GM12878 (cell line): ENCODE data around the gene GRIN2A. TPM values are rescaled to one million over a fixed set of nuclear protein-coding genes. Genes with fewer than 3 reads are reported as not detected.

ENCODE experiments used
- ATAC-seq: fragments of 200-7000 bp; cut with Tn5 transposase; 3 replicates; pipeline ENCODE4 v1.9.1; 2020; ENCODE audit warnings: mild to moderate bottlenecking, moderate library complexity
- BruUV-seq: library from RNA; stranded (reverse); fragments of 400-500 nt; replicated peaks from 2 replicates; lab custom pipeline; 2021; lab: Mats Ljungman, UMichigan
- CTCF ChIA-PET: fragments of 300-600 bp; sonication (Branson Sonifier 250); formaldehyde crosslinking; extraction: SDS; loops from one replicate; lab custom pipeline; 2021; ENCODE audit warnings: inconsistent platforms; lab: Yijun Ruan, JAX
- POLR2A ChIA-PET: fragments of 350-600 bp; formaldehyde crosslinking; extraction: SDS; loops from one replicate; lab custom pipeline; 2021; ENCODE audit warnings: inconsistent platforms; lab: Charles Lee
- RAD21 ChIA-PET: fragments of 300-600 bp; sonication (Branson Sonifier 250); formaldehyde crosslinking; loops from one replicate; lab custom pipeline; 2023; ENCODE audit warnings: antibody characterized with exemption; ENCODE audit not compliant: unreplicated experiment; lab: Charles Lee
- SMC1A ChIA-PET: fragments of 300-600 bp; sonication (Branson Sonifier 250); formaldehyde crosslinking; loops from one replicate; lab custom pipeline; 2023; ENCODE audit not compliant: unreplicated experiment, uncharacterized antibody; lab: Charles Lee
- DNase-seq: peaks from one replicate; pipeline ENCODE4 v3.0.0-alpha.2; 2011; ENCODE audit warnings: low read depth, low spot score
- FAIRE-seq: peaks from 3 replicates; lab custom pipeline; 2011; peaks lifted over from hg19 to GRCh38; lab: Jason Lieb, UNC
- H2AFZ ChIP-seq: 2 replicates; pipeline ENCODE4 v1.6.0; 2011; ENCODE audit warnings: low read depth, low read length, control low read depth; ENCODE audit not compliant: control insufficient read depth
- H3K27ac ChIP-seq: 2 replicates; pipeline ENCODE4 v1.5.1; 2011; ENCODE audit warnings: control low read depth; ENCODE audit not compliant: control insufficient read depth, insufficient read depth
- H3K27me3 ChIP-seq, 2 experiments: replicated peaks in 1 of 2; 2 replicates each; pipeline versions ENCODE4 v1.6.0 to v1.6.1; 2011; ENCODE audit warnings: low read length in 1 of 2; ENCODE audit not compliant: control insufficient read depth in 2 of 2, insufficient read depth in 2 of 2
- H3K36me3 ChIP-seq, 2 experiments: 2 replicates each; pipeline ENCODE4 v1.5.1; 2011; ENCODE audit warnings: low read length in 1 of 2; ENCODE audit not compliant: control insufficient read depth in 2 of 2, insufficient read depth in 2 of 2
- H3K4me1 ChIP-seq: 2 replicates; pipeline ENCODE4 v1.6.1; 2011; ENCODE audit warnings: mild to moderate bottlenecking, low read length, moderate library complexity, mixed read lengths; ENCODE audit not compliant: control insufficient read depth, insufficient read depth
- H3K4me2 ChIP-seq: 2 replicates; pipeline ENCODE4 v1.6.0; 2011; ENCODE audit warnings: control low read depth; ENCODE audit not compliant: control insufficient read depth, insufficient read depth
- H3K4me3 ChIP-seq: fragments of 200-600 bp; sonication (generic); 2 replicates; pipeline ENCODE4 v1.5.1; 2016
- H3K79me2 ChIP-seq: 2 replicates; pipeline ENCODE4 v1.6.0; 2011; ENCODE audit warnings: low read length; ENCODE audit not compliant: control insufficient read depth, insufficient read depth
- H3K9ac ChIP-seq: 2 replicates; pipeline ENCODE4 v1.8.0; 2011; ENCODE audit warnings: low read length, control low read depth, mixed read lengths; ENCODE audit not compliant: control insufficient read depth, insufficient read depth
- H3K9me3 ChIP-seq: replicated peaks from 3 replicates; pipeline ENCODE4 v1.5.1; 2011; ENCODE audit warnings: mild to moderate bottlenecking, low read length; ENCODE audit not compliant: control insufficient read depth, insufficient read depth
- H4K20me1 ChIP-seq: 2 replicates; pipeline ENCODE4 v1.6.0; 2011; ENCODE audit not compliant: control insufficient read depth, insufficient read depth
- EGR1 ChIP-seq, 2 experiments: IDR thresholded peaks; 1 replicate in 1 of 2; 2 replicates in 1 of 2; pipeline ENCODE4 v1.6.1; 2011 to 2012; ENCODE audit warnings: low read depth in 2 of 2, low read length in 2 of 2, borderline replicate concordance in 1 of 2, mild to moderate bottlenecking in 1 of 2, moderate library complexity in 1 of 2
- IKZF1 ChIP-seq: fragments of 450-650 bp; conservative IDR thresholded peaks from 2 replicates; pipeline ENCODE4 v1.6.1; 2017; ENCODE audit warnings: antibody characterized with exemption, mild to moderate bottlenecking
- RB1 ChIP-seq: fragments of 450-650 bp; formaldehyde crosslinking; IDR thresholded peaks from 2 replicates; pipeline ENCODE4 v1.6.1; 2017; ENCODE audit warnings: mild to moderate bottlenecking, borderline replicate concordance
- RFX5 ChIP-seq: IDR thresholded peaks from 2 replicates; pipeline ENCODE4 v1.6.1; 2011; ENCODE audit warnings: low read depth, low read length, improper control_type of control experiment
- RUNX3 ChIP-seq: IDR thresholded peaks from 2 replicates; pipeline ENCODE4 v1.6.1; 2012; ENCODE audit warnings: low read length, inconsistent platforms
- SP1 ChIP-seq: IDR thresholded peaks from one replicate; pipeline ENCODE4 v1.6.1; 2011; ENCODE audit warnings: low read depth, low read length
- TCF7 ChIP-seq: IDR thresholded peaks from 2 replicates; pipeline ENCODE4 v1.6.1; 2014; ENCODE audit warnings: antibody characterized with exemption, borderline replicate concordance
- WGBS: methylation state at CpG from one replicate; pipeline ENCODE4 v1.1.6; 2016; ENCODE audit warnings: low lambda C conversion rate; ENCODE audit not compliant: insufficient replicate concordance, insufficient coverage; ENCODE audit errors: missing lambda C conversion rate; 5-methylcytosine and 5-hydroxymethylcytosine counted together
- in situ Hi-C: fragments of 300-500 bp; cut with MboI; formaldehyde crosslinking; loops from 9 replicates; pipeline ENCODE4 v1.14.3; 2018; ENCODE audit warnings: mixed read lengths
- intact Hi-C: fragments of 100-400 bp; cut with micrococcal nuclease; formaldehyde crosslinking; loops from one replicate; pipeline ENCODE4 v1.14.2; 2022; ENCODE audit not compliant: unreplicated experiment
- polyA plus RNA-seq, 11 experiments: library from polyadenylated mRNA; depleted of rRNA in 4 of 11; unstranded in 6 of 11; stranded (reverse) in 5 of 11; fragments of >200 nt; fragmentation: Nextera tagmentation in 4 of 11; fragmentation: Illumina TruSeq in 1 of 11; extraction: Ambion mirVana in 4 of 11; extraction: Trizol in 1 of 11; gene quantifications; 1 replicate in 1 of 11; 2 replicates in 10 of 11; pipeline versions ENCODE4 v1.2.1 to v1.2.3, GENCODE V29; 2011 to 2016; ENCODE audit warnings: inconsistent platforms in 2 of 11, missing spikeins in 2 of 11, low read depth in 1 of 11
- total RNA-seq, 4 experiments: library from RNA; depleted of rRNA in 3 of 4; stranded (reverse); fragments of >200 nt in 3 of 4; fragmentation: Illumina TruSeq in 1 of 4; extraction: Trizol in 1 of 4; gene quantifications; 2 replicates each; pipeline versions ENCODE4 v1.2.1 to v1.2.3, GENCODE V29; 2013 to 2021
- TF ChIP-seq, protein P1 (sequence below): fragments of 450-650 bp; IDR thresholded peaks from 2 replicates; pipeline ENCODE4 v1.6.1; 2014; ENCODE audit warnings: mild to moderate bottlenecking
- TF ChIP-seq, protein P2 (sequence below): fragments of 450-650 bp; IDR thresholded peaks from 2 replicates; pipeline ENCODE4 v1.6.1; 2017; ENCODE audit warnings: mild to moderate bottlenecking, low read depth, inconsistent platforms; ENCODE audit not compliant: poor library complexity, severe bottlenecking
- TF ChIP-seq, protein P3 (sequence below): IDR thresholded peaks from 2 replicates; pipeline ENCODE4 v1.6.1; 2012; ENCODE audit warnings: improper control_type of control experiment, low read depth, low read length; ENCODE audit not compliant: insufficient replicate concordance

The GRIN2A gene
- total and polyA plus RNA-seq, 10 of the 15 experiments (the other 5 are each of a cell fraction or from before 2014, with no cell fraction given): 2.4 to 13.3 (median 7.3) TPM

DNA sequence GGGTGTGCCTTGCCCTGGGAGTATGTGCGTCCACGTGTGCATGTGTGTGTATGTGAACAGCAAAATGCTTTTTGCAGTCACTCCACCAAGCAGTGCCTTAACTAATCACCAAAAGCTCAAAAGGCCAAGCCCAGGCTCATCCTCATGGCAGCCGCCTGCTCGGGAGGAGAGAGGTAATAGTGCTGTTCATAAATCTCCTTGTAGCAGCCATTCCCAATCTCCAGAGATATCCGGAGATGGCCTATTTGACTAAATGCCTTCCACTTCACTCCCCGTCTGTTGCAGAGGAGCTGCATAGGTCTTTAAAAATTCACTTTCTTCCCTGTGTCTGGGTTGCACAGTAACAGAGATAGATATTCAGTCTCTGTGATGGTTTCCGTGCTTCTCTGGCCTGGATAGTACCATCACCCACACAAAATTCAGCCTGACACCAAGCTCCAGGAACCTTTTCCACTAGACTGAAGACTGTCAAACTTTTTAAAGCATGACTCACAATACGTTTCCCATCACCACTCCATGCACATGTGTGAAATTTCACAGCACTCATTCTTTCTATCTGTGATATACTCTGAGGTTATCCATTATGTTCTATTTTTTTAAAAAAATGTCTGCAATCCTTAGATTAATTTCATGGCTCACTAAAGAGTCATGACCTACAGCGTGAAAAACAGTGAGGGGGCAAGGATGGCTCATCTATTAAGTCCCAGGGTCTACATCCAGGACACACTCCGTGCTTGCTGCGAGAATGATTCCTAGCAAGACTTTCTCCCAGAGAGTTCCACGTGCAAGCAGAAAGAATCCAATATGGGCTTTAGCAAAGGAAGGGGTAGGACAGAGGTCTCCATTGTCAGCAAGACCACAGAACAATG is 357.8 kb downstream of the GRIN2A start:
- no peak for ATAC-seq
- RAD21 ChIA-PET: no interaction called here
- POLR2A ChIA-PET: no interaction called here
- DNase-seq: no peak
- WGBS: 42% methylated on average over 12 of the region's 12 CpGs
- intact Hi-C loops (loop anchor here (10.0 kb wide), 1 partner anchor 210 kb away; no protein-coding TSS in a partner anchor), in situ Hi-C loops (no loop called here)
- Histone ChIP-seq H3K9ac (no peak overlapping the region), H3K27ac (no peak overlapping the region), H3K4me1 (no peaks in the 10 kb centered on the region), H3K79me2 (no peaks in the 10 kb centered on the region), H3K9me3 (no peaks in the 10 kb centered on the region), H3K27me3 (no peaks in the 10 kb centered on the region), H3K4me2 (no peak overlapping the region), H2AFZ (no peak overlapping the region), H3K4me3 (no peak overlapping the region), H3K36me3 (no peaks in the 10 kb centered on the region; a peak in 1 of 4 replicates), H4K20me1 (no peaks in the 10 kb centered on the region)
- CTCF ChIA-PET: interaction anchor here (1.0 to 1.7 kb wide), 2 partner anchors 11 to 60 kb away, joined by 3 to 5 read pairs; no protein-coding TSS in a partner anchor
- no peak for FAIRE-seq
- SMC1A ChIA-PET: interaction anchor here (0.6 kb wide), 1 partner anchor 375 kb away, joined by 3 read pairs; no protein-coding TSS in a partner anchor
- BruUV-seq: no TSS peak
- TF ChIP-seq, protein P1, sequence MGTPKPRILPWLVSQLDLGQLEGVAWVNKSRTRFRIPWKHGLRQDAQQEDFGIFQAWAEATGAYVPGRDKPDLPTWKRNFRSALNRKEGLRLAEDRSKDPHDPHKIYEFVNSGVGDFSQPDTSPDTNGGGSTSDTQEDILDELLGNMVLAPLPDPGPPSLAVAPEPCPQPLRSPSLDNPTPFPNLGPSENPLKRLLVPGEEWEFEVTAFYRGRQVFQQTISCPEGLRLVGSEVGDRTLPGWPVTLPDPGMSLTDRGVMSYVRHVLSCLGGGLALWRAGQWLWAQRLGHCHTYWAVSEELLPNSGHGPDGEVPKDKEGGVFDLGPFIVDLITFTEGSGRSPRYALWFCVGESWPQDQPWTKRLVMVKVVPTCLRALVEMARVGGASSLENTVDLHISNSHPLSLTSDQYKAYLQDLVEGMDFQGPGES: no peak
- TF ChIP-seq, protein P2, sequence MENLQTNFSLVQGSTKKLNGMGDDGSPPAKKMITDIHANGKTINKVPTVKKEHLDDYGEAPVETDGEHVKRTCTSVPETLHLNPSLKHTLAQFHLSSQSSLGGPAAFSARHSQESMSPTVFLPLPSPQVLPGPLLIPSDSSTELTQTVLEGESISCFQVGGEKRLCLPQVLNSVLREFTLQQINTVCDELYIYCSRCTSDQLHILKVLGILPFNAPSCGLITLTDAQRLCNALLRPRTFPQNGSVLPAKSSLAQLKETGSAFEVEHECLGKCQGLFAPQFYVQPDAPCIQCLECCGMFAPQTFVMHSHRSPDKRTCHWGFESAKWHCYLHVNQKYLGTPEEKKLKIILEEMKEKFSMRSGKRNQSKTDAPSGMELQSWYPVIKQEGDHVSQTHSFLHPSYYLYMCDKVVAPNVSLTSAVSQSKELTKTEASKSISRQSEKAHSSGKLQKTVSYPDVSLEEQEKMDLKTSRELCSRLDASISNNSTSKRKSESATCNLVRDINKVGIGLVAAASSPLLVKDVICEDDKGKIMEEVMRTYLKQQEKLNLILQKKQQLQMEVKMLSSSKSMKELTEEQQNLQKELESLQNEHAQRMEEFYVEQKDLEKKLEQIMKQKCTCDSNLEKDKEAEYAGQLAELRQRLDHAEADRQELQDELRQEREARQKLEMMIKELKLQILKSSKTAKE: no peak
- no peak for TF ChIP-seq RB1
- no peak for TF ChIP-seq IKZF1
- no peak for TF ChIP-seq SP1
- TF ChIP-seq RUNX3: no peak
- TF ChIP-seq RFX5: no peak
- no peak for TF ChIP-seq EGR1 (IDR thresholded peaks at IDR 0.05; ENCODE audit: borderline replicate concordance in 1 of 2, low read depth in 2 of 2, low read length in 2 of 2)
- TF ChIP-seq TCF7: no peak
- TF ChIP-seq, protein P3, sequence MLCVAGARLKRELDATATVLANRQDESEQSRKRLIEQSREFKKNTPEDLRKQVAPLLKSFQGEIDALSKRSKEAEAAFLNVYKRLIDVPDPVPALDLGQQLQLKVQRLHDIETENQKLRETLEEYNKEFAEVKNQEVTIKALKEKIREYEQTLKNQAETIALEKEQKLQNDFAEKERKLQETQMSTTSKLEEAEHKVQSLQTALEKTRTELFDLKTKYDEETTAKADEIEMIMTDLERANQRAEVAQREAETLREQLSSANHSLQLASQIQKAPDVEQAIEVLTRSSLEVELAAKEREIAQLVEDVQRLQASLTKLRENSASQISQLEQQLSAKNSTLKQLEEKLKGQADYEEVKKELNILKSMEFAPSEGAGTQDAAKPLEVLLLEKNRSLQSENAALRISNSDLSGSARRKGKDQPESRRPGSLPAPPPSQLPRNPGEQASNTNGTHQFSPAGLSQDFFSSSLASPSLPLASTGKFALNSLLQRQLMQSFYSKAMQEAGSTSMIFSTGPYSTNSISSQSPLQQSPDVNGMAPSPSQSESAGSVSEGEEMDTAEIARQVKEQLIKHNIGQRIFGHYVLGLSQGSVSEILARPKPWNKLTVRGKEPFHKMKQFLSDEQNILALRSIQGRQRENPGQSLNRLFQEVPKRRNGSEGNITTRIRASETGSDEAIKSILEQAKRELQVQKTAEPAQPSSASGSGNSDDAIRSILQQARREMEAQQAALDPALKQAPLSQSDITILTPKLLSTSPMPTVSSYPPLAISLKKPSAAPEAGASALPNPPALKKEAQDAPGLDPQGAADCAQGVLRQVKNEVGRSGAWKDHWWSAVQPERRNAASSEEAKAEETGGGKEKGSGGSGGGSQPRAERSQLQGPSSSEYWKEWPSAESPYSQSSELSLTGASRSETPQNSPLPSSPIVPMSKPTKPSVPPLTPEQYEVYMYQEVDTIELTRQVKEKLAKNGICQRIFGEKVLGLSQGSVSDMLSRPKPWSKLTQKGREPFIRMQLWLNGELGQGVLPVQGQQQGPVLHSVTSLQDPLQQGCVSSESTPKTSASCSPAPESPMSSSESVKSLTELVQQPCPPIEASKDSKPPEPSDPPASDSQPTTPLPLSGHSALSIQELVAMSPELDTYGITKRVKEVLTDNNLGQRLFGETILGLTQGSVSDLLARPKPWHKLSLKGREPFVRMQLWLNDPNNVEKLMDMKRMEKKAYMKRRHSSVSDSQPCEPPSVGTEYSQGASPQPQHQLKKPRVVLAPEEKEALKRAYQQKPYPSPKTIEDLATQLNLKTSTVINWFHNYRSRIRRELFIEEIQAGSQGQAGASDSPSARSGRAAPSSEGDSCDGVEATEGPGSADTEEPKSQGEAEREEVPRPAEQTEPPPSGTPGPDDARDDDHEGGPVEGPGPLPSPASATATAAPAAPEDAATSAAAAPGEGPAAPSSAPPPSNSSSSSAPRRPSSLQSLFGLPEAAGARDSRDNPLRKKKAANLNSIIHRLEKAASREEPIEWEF: no peak
